ENCODE data around the gene EP400.

Gene EP400

GRCh38 chr12:132129007-132129406 is 179.3 kb downstream of the EP400 start:
- DNase-seq = no peak

GRCh38 chr12:132130690-132131089 is 180.9 kb downstream of the EP400 start:
- no peak for DNase-seq
